ENCODE measurements around the gene CAMK2D.

DNA sequence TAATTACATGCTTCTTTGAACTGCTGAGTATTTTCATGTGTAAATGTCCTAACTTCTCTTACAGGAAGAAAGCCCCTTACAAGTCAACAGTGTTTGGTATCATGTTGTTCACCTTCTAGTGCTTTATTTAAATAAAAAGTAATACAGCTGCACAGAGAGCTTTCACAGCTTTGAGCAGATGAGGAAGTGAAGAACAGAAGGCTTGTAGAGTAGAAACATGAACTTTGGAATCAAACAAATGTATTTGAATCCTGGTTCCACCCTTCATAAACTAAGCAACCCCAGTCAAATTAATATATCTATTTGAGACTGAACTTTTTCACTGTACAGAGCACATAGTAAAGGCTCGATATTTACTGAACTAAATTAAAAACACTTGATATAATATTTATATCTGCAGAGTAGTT lies 120.5 kb downstream of the CAMK2D start:
- TF ChIP-seq POLR2AphosphoS5 (IDR thresholded peaks at IDR 0.05) (no peak), POLR2A (IDR thresholded peaks at IDR 0.05; ENCODE audit: low read depth) (no peak), EP300 (IDR thresholded peaks at IDR 0.05) (no peak)
- TF ChIP-seq, protein P1, sequence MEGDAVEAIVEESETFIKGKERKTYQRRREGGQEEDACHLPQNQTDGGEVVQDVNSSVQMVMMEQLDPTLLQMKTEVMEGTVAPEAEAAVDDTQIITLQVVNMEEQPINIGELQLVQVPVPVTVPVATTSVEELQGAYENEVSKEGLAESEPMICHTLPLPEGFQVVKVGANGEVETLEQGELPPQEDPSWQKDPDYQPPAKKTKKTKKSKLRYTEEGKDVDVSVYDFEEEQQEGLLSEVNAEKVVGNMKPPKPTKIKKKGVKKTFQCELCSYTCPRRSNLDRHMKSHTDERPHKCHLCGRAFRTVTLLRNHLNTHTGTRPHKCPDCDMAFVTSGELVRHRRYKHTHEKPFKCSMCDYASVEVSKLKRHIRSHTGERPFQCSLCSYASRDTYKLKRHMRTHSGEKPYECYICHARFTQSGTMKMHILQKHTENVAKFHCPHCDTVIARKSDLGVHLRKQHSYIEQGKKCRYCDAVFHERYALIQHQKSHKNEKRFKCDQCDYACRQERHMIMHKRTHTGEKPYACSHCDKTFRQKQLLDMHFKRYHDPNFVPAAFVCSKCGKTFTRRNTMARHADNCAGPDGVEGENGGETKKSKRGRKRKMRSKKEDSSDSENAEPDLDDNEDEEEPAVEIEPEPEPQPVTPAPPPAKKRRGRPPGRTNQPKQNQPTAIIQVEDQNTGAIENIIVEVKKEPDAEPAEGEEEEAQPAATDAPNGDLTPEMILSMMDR (IDR thresholded peaks at IDR 0.05), result no peak

All from esophagus muscularis mucosa (tissue), 4 donors.